ENCODE results near the gene ARL10. TPM values are rescaled to one million over a fixed set of nuclear protein-coding genes. Genes with fewer than 3 reads are reported as not detected.

ARL10 gene
- total RNA-seq, 1 experiment from 2014 or later, result 9.6 TPM

GRCh38 chr5:176339304-176339703, 26.0 kb upstream of the ARL10 start:
- no peak overlapping the region for H3K27ac Mint-ChIP-seq
- no peaks in the 10 kb centered on the region for H3K79me2 ChIP-seq (ENCODE audit: insufficient read depth, low read length)
- no peaks in the 10 kb centered on the region for H3K79me1 ChIP-seq (ENCODE audit: insufficient read depth, low read depth, low read length, poor library complexity, severe bottlenecking)
- peaks cover 3 to 5% of the 10 kb centered on the region in 2 experiments; a peak in 3 of 4 replicates for H3K4me1 Mint-ChIP-seq
- H2BK15ac ChIP-seq (ENCODE audit: low read depth, low read length), result no peak overlapping the region
- H3K27me3 ChIP-seq (ENCODE audit: insufficient read depth, low read length), result no peaks in the 10 kb centered on the region; the same call in 1 of the 2 replicates
- H3K56ac ChIP-seq (ENCODE audit: insufficient read length, low read depth, low read length), result no peak overlapping the region
- H3K36me3 Mint-ChIP-seq (ENCODE audit: insufficient read depth in 1 of 3, low read depth in 3 of 3), result peaks cover 0 to 19% (median 10%) of the 10 kb centered on the region in 3 experiments; a peak in 6 of 7 replicates
- no peak overlapping the region for H3K18ac ChIP-seq (ENCODE audit: insufficient read length, low read depth, low read length)
- no peak overlapping the region for H4K8ac ChIP-seq (replicated peaks; ENCODE audit: insufficient read length, low read depth, low read length)
- H3K4ac ChIP-seq (ENCODE audit: low read depth, low read length), result no peak overlapping the region
- WGBS (ENCODE audit: extremely low coverage, insufficient read length, low lambda C conversion rate), result no CpG with 5 or more reads among the region's 5 CpGs
- H3K4me1 ChIP-seq (ENCODE audit: insufficient read depth, low read length), result no peaks in the 10 kb centered on the region
- no peak overlapping the region for H3T11ph ChIP-seq (ENCODE audit: low read length)
- no peak overlapping the region for H2BK120ac ChIP-seq (ENCODE audit: low read depth, low read length, poor library complexity, severe bottlenecking)
- H4K5ac ChIP-seq (ENCODE audit: insufficient read length, low read depth, low read length), result no peak overlapping the region
- no peak overlapping the region for H4K91ac ChIP-seq (ENCODE audit: insufficient read length, low read depth, low read length)
- no peak overlapping the region for H2BK20ac ChIP-seq (ENCODE audit: low read depth, low read length, poor library complexity, severe bottlenecking)
- TF ChIP-seq CTCF (conservative IDR thresholded peaks at IDR 0.05), result no peak
- H2AK5ac ChIP-seq (ENCODE audit: insufficient read length, low read length), result no peak overlapping the region
- H3K27ac ChIP-seq (ENCODE audit: insufficient read length, low read depth, low read length), result no peak overlapping the region
- no peak for DNase-seq
- H3K4me3 Mint-ChIP-seq, result no peak overlapping the region
- H3K9ac ChIP-seq (ENCODE audit: extremely low read depth, insufficient read length, low read length), result no peak overlapping the region
- H3K27me3 Mint-ChIP-seq (ENCODE audit: low read depth), result no peaks in the 10 kb centered on the region
- no peak overlapping the region for H3K4me2 ChIP-seq (ENCODE audit: insufficient read depth, insufficient read length, low read length)
- H3K9me3 Mint-ChIP-seq, result no peaks in the 10 kb centered on the region
- H2BK12ac ChIP-seq (ENCODE audit: insufficient read length, low read depth, low read length), result no peak overlapping the region
- no peak overlapping the region for H2AFZ ChIP-seq (ENCODE audit: low read length)
- no peak overlapping the region for H3K23ac ChIP-seq (ENCODE audit: insufficient read length, low read depth, low read length)
- H3K9me3 ChIP-seq (ENCODE audit: control insufficient read depth, low read depth, low read length), result no peaks in the 10 kb centered on the region
- no peaks in the 10 kb centered on the region for H4K20me1 ChIP-seq (ENCODE audit: control insufficient read depth, insufficient read depth, insufficient read length)
- no peak overlapping the region for H3K14ac ChIP-seq (ENCODE audit: insufficient read depth, low read length)
- no peak overlapping the region for H2BK5ac ChIP-seq (ENCODE audit: insufficient read length, low read length)
- H3K23me2 ChIP-seq (ENCODE audit: insufficient read length, low read depth, low read length, poor library complexity, severe bottlenecking), result no peaks in the 10 kb centered on the region

Data from H9 (cell line).